CD4-positive, alpha-beta T cell treated with Interleukin-4 for 4 hours (primary cell): ENCODE results near the gene TNC.

ENCODE experiments used
- DNase-seq: peaks from one replicate; pipeline ENCODE4 v3.0.0-alpha.2; 2020

The TNC gene

DNA sequence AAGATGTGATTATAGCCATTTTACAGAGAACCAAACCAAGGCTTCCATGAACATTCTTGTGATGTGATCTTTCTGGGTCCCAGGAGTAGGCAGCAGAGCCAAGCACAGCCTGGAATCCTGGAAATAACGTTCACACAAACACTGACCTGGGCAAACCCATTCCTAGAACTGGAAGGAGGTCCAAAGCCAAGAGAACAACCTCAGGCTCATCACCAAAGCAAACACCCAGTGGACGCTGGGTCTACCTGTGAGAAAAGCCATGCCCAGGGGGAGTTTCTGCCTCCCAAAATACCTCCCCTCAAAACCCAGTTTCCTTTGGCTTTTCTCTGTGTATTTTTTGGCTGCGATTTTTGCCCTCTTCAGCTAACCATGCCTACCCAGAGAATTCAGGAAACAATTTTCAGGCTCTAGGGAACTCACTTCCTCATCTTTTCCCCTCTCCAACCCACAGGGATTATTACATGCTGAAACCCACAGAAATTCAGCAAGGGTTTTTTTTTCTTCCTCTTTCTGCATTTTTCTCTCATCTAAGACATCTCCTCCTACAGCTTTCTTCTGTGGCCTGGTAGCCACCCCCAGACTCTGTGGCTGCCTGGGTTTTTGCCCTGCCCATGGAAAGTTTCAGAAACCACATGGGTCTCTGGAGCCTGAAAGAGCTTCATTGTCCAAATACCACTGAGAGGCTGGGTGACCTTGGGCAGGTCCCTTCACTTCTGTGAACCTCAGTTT is 75.0 kb downstream of the TNC start:
- DNase-seq: no peak

DNA sequence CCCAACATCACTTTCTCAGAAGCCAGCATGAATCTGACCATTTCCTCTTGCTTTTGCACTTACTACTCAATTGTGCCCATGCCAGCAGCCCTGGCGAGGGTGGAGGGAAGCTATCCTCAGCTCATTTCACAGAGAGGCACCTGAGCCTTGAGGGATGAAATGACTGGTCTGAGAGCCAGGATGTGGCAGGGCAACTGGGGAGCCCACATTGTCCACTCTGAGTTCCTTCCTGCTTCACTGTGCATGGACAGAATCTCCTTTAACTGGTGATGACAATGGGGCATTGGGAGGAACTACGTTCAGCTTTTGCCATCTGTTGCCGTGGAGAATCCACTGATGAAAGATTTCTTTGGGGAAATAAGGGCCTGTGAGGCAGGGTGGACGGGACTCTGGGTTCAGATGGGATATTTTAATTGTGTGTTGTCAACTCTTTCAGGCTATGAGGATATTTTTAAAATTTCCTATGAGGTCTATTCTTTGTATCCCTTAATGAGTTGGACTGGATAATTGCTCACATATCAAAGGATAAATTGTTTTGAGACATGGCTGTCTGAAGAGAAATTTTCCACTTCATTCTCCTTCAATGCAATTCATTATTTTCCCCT is 78.3 kb downstream of the TNC start:
- DNase-seq: no peak

DNA sequence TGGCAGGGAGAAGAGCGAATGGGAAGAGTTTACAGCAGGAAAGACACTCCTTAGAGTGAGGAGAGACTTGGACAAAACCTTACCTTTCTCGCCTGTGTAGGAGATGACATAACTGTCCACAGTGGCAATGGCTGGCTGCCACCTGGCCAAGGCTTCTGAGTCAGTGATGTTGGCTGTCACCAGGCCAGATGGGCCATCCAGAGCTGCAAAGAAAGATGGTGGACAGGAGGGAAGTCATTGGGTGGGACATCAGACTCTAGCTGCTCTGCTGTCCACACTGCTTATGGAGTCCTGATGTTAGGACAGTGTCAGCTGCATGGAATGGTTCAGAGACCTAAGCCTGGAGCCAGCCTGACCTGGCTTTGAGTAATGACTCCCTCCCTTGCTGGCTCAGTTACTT is 79.8 kb downstream of the TNC start:
- no peak for DNase-seq

DNA sequence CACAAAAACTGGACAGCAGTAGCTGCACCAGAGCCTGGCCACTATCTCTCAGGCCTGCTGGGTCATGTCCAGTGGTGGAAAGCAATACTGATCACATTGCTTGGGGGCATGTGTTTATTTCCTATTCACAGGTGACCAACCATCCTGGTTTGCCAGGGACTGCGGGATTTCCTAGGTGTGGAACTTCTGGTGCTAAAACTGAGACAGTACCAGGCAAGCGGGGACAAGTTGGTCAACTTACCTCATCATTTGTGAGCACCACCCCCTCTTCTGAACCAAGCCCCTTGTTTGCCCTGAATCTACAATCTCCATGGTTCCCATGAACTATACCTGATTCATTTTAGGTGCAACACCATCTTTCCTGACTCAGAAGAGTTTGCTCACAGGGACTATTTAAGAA is 81.3 kb downstream of the TNC start:
- no peak for DNase-seq

DNA sequence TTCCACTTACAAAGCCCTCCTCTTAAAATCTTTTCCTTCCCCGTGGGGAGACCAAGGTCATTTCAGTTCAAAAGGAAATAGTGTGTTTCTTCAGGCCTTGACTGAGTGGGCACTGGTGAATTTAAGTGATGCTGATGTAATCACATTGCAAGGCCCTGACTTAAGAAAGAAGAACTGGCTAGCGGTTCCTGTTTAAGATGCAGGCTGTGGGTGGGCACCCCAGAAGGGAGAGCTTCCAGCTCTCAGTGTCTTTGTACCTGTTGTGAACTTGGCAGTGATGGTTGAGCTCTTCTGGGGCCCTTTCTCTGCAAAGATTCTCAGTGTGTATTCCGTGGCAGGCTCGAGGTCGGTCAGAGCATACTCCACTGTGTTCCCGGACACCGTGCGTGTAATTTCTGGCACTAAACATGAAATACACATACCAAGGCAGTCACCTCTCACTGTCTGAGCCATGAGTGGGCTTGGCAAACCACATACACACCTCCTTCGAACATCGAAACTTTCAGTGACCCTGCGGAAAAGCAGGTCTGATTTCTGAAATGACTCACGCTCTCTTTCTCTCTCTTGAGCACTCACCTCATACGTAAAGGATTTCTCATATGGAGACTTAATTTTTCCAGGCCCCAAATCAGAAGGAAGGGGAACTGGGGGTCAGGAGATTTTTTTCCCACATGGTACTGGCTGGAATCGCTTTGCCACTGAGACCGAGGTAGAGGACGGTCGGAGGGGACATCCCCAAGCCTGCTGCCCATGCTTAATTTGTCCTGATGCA is 81.9 kb downstream of the TNC start:
- DNase-seq: no peak

DNA sequence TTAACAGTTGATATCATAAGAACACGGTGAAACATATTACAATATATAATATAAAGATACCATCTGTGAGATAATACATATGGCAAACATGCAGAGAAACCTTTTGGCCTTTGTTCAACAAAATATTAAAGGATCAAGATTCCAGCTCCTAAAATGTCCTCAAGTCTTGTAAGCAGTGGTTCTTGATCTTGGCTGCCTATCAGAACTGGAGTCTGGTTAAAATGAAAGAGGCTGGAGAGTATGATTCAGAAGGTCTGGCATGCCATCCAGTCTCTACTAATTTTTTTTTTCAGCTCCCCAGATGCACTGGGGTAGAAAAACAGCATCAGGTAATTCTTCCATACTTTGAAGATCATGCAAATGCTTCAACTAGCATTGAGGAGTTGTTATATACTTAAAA is 83.2 kb downstream of the TNC start:
- DNase-seq: no peak

DNA sequence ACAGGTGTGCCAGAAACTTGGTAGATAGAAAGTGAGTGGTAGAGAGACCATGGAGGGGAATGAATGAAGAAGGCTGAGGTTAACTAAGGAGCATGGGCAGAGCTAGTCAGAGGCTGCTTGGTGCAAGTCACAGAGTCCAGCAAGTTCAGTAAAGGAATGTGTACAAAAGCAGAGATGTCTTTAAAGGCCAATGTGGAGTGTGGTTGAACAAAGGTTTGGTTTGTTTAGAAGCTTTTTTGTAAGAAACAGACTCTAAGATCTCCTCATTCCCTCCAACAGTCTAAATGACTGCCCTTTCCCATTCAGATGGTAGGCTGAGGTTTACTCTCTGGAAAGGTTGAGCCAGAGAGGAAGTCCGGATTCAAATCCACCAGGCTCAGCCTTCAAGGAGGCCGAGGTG is 84.2 kb downstream of the TNC start:
- DNase-seq: no peak

DNA sequence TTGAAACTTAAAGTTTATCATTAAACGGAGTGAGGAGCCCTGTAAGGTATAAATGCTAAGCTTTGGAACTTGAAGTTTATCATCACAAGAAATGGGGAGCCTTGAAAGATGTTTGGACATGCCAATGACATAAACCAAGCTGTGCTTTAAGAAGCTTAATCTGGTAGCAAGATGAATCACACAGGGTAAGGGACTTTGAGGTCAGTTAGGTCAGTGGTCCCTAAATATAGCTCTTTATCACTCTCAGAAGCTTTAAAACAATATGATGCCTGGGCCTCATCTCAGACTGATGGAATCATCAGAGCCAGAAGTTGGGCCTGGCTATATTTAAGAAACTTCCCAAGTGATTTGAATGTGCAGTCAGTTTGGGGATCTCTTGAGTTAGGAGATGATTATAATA is 85.7 kb downstream of the TNC start:
- DNase-seq: no peak

DNA sequence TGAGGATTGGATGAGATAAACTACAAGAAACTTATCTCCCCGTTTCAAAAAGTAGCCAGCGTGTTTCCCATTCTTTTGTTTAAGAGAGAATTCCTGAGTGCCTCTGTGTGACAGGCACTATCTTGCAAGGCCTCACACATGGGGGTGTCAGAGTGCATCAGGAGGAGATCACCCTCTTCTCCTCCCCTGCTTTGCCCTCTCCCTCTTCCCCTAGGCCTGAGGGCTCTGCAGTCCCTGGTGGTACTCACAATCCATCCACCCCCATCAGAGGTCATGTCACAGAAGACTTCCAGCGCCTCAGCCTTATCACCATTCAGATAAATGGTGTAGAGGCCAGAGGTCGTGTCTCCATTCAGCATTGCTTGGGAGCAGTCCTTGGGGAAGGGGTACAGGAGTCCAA is 88.0 kb downstream of the TNC start:
- DNase-seq: no peak

DNA sequence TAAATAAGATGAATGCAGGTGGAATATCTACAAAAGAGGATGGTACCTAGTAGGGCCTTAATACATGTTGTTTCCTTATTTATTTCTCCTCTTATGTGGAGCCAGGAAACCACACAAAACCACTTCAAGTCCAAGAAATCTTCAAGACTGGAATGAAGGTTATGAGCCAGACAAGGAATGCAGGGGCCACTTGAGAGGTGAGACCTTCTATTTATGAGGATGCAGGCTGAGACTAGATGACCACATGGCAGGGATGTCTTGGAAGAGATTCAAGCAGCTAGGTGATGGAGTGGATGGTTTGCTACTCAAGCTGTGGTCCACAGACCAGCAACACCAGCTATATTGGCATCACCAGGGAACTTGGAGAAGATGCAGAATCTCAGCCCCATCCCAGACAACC is 92.2 kb downstream of the TNC start:
- DNase-seq: no peak

DNA sequence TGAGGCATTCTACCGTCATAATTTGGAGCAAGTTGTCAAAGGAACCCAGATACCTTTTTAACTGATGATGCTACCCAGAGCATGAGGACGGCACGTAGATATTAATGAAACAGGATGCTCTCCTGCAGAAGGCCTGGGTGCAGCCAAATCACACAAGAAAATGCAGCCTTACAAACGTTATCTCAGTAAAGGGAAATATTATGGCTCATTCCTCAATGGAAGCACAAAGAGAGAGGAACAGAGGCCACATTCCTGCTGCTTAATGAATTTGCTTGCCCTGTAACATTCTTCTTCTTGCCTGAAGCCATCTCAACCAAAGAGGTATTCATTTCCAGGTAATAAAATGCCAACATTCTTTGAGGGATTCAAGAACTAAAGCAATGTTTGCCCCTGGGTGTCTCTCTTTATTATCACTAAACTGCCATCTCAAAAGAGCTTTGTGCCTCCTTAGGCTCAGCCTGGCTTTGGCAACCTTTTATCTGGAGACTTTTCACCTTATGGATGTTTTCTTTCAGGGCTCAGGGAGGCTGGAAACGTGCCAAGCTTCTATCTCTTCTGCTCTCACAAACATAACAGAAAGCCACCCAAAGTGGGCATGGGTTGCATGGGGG is 92.9 kb downstream of the TNC start:
- no peak for DNase-seq

DNA sequence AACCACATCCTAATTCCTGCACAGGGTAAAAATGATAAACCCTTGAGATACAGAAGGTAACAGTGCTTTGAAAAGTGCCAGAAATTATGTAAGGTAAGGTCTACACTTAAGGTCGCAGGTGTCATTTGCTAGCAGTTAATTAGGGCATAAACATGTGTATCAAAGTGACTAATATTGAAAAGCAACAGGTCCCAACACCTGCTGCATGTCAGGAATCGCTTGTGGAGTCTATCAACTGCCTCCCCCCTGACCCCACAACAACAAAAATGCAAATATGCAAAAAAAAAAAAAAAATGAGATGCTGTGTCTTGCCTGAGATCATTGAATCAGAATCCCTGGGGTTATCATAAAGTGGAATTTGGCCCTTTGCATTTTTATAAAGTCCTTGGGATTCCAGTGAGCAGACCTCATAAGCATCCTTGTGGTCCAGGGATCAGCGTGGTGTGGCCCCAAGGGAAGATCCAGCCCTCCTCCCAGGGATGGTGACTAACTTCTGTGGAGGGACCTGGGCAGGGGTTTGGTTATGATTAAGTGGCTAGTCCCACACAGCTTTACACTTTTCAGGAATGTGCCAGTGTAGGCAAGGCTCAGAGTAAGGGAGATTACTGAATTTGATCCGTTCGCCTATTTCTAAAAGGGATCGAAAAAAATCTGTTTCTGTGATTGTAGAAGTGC is 95.1 kb downstream of the TNC start:
- no peak for DNase-seq

DNA sequence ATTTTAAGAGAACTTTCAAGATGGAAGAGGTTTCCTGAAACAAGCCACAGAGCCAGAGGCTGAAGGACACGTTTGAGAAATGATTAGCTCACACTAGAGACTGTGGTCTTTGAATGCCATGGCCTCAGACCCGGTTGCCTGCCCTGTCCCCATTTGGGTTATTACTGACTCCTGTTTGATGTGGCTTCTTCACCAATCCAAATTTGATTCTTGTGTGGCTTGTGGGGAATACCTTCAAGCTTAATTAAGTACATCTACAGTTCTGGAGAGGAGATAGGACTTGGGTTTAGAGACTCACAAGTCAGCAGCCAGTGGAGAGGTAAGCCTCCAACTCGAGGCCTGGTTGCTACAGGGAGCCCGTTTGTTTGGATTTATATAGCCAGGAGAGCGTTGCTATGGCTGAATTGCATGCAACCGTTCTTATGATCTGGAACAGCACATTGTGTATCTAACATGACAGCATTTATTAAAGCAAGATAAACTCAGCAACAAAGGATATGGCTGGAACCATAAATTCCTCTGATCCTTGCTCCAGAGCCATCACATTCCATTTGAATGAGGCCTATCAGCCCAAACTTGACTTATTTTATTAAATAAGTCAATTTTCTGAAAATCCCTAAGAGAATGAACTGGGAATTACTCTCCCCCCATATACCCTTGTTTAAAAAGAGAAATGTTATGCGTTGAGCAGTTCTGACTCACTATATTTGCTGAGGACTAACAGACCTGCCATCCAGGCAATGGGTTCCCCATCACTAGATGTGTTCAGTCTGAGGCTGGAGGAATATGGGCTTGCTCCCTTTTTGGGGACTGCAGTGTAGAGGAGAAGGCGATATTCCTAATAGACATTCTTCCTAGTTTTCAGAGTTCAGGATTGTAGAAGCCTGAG is 99.2 kb downstream of the TNC start:
- DNase-seq: no peak

DNA sequence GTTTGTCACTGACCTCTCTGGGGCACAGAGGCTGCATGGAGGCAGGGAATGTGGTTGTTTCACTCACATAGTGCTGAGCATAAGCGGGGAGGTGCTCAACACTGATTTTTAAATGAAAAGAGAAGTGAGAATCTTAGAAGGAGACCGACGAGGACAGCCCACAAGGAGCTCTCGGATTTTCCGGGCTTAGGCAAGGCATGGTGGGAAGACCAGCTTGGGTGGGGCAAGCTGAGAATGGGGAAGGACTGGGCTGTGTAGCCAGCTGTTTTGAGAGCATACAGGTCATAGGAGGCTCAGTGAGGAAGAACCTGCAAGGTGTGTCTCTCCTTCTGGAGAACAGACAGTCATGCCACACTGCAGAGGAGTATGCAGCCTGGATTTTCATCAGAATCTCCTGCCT is 101.6 kb downstream of the TNC start:
- DNase-seq: no peak

DNA sequence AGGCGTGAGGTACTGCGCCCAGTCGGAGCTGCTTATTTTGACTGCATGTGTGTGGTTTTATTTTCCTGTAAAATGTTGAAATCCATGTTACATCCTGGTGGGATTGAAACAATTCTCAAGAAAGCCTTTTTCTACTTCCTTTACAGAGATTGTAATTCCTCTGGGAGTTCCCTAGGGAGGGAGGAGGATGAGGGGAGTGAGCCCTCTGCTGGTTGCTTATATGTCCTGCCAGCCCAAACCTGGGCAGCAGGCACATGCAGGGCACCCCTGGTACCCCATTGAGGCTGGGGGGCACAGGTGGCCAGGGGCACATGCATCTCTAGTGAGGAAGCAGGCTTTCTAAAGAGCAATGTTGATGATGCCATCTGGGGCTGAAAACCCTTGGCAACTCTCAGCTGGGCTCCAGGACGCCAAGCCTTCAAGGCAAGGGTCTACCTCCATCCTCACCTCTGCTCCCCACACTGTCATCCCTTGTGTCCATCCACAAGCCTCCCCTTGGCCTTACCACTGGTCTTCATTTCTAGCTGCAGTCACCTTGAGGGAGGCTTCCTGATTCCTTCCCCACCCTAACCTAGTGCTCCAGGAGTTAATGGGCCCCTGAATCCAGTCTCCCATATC is 102.8 kb downstream of the TNC start:
- no peak for DNase-seq

DNA sequence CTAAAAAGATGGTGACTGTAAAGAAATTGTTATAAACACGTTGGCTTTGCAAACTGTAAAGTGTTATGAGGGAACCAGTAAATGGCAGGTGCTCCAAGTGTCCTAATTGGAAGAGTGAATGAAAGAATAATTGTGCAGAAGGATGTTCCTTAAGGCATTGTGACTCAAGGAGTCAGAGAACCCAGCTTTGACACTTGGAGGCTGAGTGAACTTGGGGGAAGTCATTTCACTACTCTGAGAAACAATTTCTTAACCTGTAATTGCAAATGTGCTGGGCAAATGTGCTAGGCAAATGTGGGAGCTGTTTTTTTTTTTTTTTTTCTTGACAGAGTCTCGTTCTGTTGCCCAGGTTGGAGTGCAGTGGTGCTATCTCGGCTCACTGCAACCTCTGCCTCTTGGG is 103.5 kb downstream of the TNC start:
- DNase-seq: no peak

DNA sequence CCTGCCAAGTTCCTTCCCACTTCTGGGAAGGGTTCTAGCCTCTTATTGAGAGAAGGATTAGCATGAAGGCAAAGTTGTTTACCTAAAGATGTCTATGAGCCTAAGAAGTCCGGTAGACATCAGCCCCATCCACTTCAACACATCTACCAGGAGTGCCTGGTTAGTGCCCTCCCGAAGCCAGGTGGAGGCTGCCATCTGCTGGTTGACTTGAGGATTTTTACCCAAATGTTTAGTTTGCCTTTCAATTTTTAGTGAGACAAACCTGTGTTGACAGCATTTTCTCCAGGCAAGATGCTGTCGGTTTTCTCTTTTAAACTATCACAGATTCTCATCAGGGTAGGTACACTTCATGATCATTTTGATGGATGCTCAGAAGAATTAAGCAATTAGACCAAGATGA is 104.0 kb downstream of the TNC start:
- DNase-seq: peak; percentile 83

DNA sequence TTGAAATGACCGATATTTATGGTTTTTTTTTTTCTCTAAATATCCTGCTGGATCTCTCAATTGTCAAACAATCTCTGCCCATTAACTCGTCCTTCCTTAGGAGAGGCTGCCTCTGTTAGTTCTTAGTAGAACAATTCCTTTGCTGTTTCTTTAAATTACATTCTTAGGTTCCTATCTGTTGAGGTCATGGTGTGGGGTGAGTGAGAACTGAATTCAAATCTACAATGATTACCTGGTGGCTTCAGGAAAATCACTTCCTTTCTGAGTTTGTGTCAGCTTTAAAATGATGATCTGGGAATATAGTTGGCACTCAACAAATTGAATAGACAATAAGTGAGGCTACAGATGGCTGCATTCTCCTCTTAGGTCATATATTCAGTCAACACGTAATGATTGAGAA is 105.5 kb downstream of the TNC start:
- no peak for DNase-seq

DNA sequence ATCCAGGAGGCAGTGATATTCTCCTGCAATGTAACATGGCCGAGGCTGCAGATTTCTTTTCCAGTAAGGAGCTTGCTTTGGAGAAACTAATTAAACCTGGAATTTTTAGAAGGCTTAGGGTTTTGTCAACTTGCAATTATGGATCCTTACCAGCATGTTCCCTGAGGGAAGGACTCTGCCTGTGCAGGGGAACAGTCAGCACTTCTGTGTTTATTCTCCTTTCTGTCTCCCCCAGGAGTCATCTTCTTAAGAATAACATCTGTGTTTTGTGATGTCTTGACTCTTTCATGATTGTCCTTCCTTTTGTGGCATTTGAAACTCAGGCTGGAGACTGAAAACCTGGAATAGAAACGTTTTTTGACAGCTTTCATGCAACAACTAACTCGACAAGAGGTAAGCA is 107.1 kb downstream of the TNC start:
- DNase-seq: no peak

DNA sequence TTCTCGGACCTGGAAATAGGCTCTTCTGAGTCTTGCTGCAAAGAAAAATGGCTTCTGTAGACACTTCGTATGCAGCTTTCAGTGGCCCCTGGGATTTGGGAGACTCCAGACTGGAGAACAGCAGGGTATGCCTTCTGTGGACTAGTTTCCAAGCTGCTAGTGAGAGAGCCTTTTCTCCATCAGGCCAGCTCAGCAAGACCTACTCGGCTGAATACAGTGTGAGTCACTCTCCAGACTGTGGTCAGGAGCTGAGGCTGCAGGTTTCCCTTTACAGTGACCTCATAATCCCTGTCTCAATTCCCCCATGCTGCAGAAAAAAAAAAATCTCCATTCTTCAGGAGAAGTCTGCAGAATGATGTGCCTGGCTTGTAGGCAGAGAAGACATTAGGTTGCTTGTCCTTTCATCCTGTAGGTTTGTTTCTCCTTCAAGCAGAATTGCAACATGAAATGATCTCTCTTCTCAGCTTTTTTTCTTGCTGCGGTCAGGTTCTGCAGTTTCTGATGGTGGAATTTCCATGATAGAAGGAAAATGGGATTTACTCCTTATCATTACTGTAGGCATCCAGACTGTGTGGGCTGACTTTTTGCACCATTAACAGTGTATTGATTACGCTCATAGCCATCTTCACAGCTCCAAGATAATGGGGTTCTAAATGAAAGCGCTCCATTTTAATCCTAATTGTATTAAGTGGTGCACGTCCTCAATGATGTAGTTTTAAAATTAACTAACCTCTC is 109.3 kb downstream of the TNC start:
- DNase-seq: peak; percentile 23

DNA sequence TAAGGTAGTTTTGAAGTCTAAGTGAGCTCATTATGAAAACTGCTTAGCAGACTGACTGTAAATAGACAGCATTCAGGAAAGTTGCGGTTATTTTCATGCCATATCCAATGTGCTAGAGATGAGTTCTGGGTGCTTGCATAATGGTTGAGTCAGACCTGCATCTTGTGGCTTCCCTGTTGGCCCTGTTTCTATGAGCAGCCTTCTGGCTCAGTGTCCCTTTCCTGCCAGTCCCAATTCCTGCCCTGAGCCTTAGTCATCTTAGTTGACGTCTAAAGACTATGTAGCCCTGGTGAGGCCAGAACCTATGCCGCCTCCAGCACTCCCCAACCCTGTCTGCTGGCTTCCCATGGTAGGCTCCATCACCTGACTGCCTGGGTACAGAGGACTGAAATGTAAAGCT is 111.3 kb downstream of the TNC start:
- DNase-seq: peak; percentile 37
